ENCODE results near the gene ACAA1. TPM values are rescaled to one million over a fixed set of nuclear protein-coding genes. Genes with fewer than 3 reads are reported as not detected.
A peak's percentile ranks its signal among the peaks of the same experiment; 100 is the strongest.

Gene ACAA1
- total RNA-seq, 4 donors from 2014 or later, result 123 to 324 (median 186) TPM

- no peak overlapping the region for H3K4me3 ChIP-seq
- peak in 1 of 3 donors; percentile 38 for DNase-seq
- no peaks in the 10 kb centered on the region for H3K9me3 ChIP-seq
- peaks cover 0 to 16% (median 2%) of the 10 kb centered on the region in 4 donors for H3K4me1 ChIP-seq
- TF ChIP-seq CTCF (IDR thresholded peaks at IDR 0.05), result no peak
- no peak for TF ChIP-seq POLR2A (IDR thresholded peaks at IDR 0.05)
- peaks cover 0 to 91% (median 0%) of the 10 kb centered on the region in 3 donors for H3K36me3 ChIP-seq
- H3K27ac ChIP-seq, result peak overlapping the region in 1 of 4 donors; percentile 37
- H3K27me3 ChIP-seq, result no peaks in the 10 kb centered on the region
Observed at GRCh38 chr3:38126121-38126892, 10.6 kb downstream of the ACAA1 start.

DNA sequence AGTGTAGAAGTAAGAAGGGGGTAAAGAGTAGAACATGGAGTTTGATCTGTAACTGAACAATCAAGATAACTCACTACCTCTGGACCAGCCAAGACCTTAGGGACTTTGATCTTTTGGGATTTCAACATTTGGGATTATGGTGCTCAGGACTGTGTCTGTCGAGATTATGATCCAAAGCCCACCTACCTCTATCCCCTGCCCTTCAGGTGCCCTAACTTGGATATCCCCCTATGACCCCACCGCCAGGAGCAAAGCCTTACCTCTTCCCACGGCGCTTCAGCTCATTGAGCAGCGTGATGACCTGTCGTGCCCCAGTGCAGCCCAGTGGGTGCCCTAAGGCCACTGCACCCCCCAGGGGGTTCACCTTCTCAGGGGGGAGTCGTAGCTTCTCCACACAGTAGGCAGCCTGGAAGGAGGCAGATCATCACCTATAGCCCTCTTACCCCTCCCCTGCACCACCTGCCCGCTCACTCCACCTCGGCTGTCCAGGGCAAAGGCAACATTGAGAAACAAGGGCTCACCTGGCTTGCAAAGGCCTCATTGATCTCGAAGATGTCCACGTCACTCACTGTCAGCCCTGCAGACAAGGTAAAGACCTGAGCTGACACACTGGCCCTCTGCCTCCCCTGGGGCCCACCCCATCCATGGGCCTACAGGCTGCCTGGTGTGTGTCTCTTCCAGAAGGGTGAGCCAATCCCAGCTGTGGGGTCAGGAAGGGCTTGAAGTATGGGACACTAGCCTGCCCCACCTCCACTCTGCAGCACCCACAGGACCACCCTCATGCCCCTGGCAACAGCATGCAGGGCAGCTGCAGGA lies 11.4 kb downstream of the ACAA1 start:
- Histone ChIP-seq H3K9me3 (no peaks in the 10 kb centered on the region), H3K27me3 (no peaks in the 10 kb centered on the region), H3K4me1 (peaks cover 0 to 8% (median 2%) of the 10 kb centered on the region in 4 donors), H3K27ac (peak overlapping the region in 1 of 4 donors; percentile 37), H3K36me3 (peaks cover 0 to 92% (median 0%) of the 10 kb centered on the region in 3 donors), H3K4me3 (no peak overlapping the region)
- no peak for TF ChIP-seq CTCF (IDR thresholded peaks at IDR 0.05)
- TF ChIP-seq POLR2A (IDR thresholded peaks at IDR 0.05), result no peak
- DNase-seq, result peak; percentile 5 to 51 (median 48)

GRCh38 chr3:38124324-38125122 lies 12.4 kb downstream of the ACAA1 start:
- Histone ChIP-seq H3K27ac (peak overlapping the region in 1 of 4 donors; percentile 7), H3K27me3 (no peaks in the 10 kb centered on the region), H3K4me3 (no peak overlapping the region), H3K36me3 (peaks cover 0 to 97% (median 0%) of the 10 kb centered on the region in 3 donors), H3K4me1 (peaks cover 0 to 3% (median 0%) of the 10 kb centered on the region in 4 donors), H3K9me3 (no peaks in the 10 kb centered on the region)
- peak in 1 of 3 donors; percentile 10 for DNase-seq
- TF ChIP-seq CTCF (IDR thresholded peaks at IDR 0.05) (no peak), POLR2A (IDR thresholded peaks at IDR 0.05) (no peak)

- Histone ChIP-seq H3K4me3 (no peak overlapping the region), H3K4me1 (no peaks in the 10 kb centered on the region), H3K9me3 (no peaks in the 10 kb centered on the region), H3K27me3 (no peaks in the 10 kb centered on the region), H3K36me3 (peaks cover 0 to 84% (median 0%) of the 10 kb centered on the region in 3 donors), H3K27ac (no peak overlapping the region)
- TF ChIP-seq POLR2A (IDR thresholded peaks at IDR 0.05) (no peak), CTCF (IDR thresholded peaks at IDR 0.05) (no peak)
- no peak for DNase-seq
Observed at GRCh38 chr3:38122712-38123290, 14.1 kb downstream of the ACAA1 start.
